ENCODE data around the gene COA6. TPM values are rescaled to one million over a fixed set of nuclear protein-coding genes. Genes with fewer than 3 reads are reported as not detected.

COA6 gene
- total RNA-seq, 1 donor from 2014 or later: 13.4 TPM

DNA sequence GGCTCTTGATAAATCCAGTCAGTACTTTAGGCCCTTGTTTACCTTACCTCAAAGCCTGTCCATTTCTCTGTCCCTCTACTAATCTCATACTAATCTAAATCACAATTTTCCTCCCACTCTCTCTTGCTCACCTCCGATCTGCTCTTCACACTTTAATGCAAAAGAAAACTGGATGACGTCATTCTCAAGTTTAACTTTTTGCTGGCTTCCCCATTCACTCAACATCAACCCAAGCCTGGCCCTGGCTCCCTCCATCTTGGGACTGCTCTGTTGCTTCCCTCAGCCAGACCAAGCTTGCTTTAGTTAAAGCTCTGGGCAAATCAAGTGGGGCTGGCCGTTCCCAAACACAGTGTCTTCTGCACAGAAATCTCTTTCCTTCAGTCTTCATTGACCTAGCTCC is 29.7 kb downstream of the COA6 start:
- DNase-seq (ENCODE audit: low spot score): no peak
- intact Hi-C loops (cut with DNase I): no loop called here
- no peak for ATAC-seq

DNA sequence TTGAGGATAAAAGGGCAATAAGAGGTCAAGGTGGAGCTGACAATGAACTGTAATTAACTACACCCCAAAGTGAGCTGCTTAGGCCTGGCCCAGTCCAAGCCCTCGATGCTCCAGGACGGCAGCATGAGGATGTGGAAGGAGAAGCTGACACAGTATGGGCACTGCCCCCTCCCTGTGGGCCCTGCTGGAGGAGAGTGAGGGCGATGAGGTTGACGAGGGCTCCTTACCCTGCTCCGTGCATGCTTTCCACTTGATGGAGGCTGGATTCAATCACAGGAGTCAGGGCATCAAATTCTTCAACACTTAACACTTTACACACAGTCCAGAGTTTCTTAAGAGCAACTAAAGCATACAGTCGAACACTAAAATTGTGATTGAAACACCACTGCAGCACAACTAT is 32.4 kb downstream of the COA6 start:
- ATAC-seq: no peak
- intact Hi-C loops (cut with DNase I): no loop called here
- DNase-seq (ENCODE audit: low spot score): no peak

DNA sequence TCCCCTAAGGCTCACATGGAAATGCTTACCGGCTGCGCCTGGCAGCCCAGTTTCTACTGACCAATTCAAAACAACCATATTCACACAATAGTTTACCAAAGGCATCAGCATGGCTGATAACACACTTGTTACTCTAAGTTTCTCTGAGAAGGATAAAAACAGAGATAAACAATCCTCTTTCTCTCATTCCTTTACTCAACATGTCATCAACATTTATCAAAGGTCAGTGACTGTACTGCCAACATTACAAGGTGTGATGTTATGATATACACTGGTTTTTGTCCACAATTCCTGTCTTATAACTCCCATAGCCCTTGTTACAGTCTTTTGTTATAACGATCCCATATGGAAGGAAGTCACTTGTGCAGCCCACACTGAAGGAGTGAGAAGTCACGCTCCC is 33.6 kb downstream of the COA6 start:
- intact Hi-C loops (cut with DNase I): no loop called here
- ATAC-seq: no peak
- DNase-seq (ENCODE audit: low spot score): no peak

DNA sequence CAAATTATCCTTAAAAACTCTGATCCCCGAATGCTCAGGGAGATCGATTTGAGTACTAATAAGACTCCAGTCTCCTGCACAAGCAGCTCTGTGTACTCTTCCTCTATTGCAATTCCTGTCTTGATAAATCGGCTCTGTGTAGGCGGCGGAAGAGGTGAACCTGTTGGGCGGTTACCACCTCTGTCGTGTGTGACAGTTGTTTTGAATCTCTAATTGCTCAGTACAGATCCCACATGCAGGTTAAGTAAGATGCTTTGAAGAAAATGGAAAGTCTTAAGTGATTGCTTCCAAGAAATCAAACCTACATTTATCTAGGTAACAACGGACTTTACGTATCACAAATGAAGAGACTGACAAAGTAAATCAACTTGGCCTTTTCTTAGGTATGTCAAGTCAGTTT is 35.5 kb downstream of the COA6 start:
- no peak for ATAC-seq
- intact Hi-C loops (cut with DNase I): no loop called here
- no peak for DNase-seq (ENCODE audit: low spot score)

DNA sequence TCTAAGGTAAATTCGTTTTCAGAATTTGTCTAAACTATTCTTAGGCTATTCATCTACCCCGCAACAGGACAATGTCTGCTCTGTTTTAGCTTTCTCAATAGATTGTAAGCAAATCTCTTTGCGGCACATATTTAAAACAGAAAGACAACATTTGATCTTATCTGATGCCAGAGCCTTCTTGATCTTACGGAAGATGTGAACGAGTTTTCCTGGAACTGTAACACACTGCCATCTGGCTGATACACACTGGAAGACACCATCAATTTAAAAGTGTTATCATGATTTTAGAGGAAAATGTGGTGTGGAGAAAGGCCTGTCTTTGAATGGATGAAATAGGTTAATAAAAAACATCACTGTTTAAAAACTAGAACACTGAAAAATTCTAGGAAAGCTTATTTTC is 36.1 kb downstream of the COA6 start:
- intact Hi-C loops (cut with DNase I): no loop called here
- ATAC-seq (no peak), DNase-seq (ENCODE audit: low spot score) (no peak)

DNA sequence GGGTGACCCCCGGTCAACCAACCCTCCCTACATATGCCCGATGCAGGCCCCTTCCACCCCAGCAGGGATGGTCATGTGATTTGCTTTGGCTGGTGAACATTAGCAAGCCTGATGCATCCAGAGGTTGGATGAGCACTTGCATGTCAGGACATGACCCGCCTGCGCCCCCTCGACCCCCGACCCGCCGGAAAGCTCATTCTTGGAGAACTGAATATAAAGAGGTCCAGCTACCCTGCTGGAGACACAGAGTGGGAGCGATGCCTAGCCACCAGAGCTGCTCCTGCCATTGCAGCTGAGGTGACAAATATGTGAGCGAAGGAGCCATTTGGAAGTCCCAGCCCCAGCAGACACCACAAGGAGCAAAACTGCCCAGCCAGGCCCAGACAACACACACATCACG is 39.6 kb downstream of the COA6 start:
- no peak for ATAC-seq
- DNase-seq (ENCODE audit: low spot score): no peak
- intact Hi-C loops (cut with DNase I): no loop called here

DNA sequence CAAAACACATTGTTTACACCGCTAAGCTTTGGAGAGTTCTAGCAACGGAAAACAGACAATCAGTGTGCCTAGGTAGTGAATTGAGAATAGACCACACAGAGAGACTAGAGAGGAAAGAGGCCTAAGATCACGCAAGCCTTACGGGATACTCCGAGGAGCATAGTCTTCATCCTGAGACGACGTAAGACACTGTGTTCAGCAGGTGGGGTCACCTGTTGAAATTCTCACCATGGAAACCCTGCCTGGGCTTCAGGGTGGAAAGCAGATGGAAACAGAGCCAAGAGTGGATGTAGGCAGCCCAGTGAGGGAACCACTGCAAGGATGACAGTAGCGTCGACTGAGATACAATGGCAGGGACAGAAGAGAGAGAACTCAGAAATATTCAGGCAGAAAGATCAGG is 40.2 kb downstream of the COA6 start:
- DNase-seq (ENCODE audit: low spot score): no peak

DNA sequence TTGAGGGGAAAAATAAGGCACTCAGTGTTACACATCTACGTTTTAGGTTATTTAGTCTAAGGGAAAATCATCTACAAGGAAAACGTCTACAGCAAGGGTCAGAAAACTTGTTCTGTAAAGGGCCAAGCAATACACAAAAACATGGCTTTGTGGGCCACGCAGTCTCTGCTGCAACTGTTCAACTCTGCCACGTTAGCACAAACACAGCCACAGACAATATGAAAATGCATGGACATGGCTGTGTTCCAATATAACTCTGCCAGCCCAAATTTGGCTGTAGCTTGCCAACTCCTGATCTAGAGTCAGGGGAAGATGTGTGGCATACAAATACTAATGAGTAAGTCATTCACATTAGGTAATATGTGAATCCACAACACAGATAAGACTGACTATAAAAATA is 40.7 kb downstream of the COA6 start:
- no peak for ATAC-seq
- DNase-seq (ENCODE audit: low spot score): no peak
- intact Hi-C loops (cut with DNase I): no loop called here

More for the DNA sequence above, 40.2 kb downstream of the COA6 start:
- ATAC-seq: no peak
- intact Hi-C loops (cut with DNase I): no loop called here

DNA sequence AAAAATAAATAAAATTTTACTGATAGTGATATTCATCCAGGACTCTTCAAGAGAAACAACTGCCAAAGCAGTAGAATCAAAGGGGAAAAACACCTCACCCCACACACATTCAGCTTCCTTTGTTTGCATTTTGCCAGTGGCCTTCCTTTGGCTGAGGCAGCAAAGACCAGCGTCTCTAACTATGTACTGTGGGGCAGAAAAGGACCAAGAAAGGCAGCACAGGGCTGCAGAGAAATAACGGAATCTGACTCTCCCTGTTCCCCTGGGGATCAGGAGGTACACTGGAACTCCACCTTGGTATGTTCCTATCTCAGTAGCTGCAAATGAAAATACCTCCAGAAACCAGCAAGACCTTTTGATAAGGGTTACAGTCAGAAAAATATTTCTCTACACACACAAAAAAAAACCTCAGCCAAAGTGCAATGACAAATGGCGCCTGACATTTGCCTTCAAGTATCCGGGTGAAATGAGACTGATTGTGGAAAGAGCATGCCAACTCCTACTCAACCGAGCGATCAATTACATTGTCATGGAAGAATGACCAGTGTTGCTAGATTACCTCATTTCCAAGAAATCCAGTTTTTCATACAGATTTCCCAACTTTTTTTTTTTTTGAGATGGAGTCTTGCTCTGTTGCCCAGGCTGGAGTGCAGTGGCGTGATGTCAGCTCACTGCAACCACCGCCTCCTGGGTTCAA is 54.8 kb downstream of the COA6 start:
- ATAC-seq (no peak), DNase-seq (ENCODE audit: low spot score) (no peak)
- intact Hi-C loops (cut with DNase I): no loop called here

DNA sequence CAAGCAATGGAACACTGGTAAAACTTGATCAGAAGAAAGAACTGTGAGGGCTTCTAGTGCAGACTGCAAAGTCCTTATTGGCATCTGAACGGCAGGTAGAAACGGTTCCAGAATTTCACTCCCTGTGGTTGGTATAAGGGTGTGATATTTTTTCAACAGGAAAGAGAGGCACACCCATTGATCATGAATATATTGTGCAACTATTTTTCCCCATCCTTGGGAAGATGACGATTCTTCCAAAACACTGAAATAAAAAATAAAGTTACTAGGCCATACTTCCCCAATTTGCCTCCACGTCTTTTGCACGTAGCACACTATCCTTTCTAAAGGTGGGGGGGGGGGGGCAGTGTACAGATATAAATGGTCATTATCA is 56.2 kb downstream of the COA6 start:
- ATAC-seq: no peak
- intact Hi-C loops (cut with DNase I): no loop called here
- no peak for DNase-seq (ENCODE audit: low spot score)

DNA sequence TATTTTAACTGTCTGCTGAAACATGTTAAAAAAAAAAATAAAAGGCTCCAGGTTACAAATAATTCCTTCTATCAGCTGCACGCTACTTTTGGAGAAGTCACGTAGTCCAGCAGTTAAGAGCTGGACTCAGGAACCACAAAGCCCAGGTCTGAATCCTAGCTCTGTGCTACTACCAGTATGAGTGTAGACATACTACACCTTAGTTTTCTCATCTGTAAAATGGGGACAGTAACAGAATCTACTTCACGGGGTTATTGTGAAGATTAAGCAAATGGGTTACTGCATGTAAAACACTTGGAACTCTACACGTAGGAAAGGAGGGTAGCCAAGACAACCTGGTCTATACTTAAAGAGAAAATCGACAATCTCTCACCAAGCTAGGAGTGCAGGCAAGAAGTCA is 57.4 kb downstream of the COA6 start:
- intact Hi-C loops (cut with DNase I): no loop called here
- DNase-seq (ENCODE audit: low spot score): no peak
- ATAC-seq: no peak

DNA sequence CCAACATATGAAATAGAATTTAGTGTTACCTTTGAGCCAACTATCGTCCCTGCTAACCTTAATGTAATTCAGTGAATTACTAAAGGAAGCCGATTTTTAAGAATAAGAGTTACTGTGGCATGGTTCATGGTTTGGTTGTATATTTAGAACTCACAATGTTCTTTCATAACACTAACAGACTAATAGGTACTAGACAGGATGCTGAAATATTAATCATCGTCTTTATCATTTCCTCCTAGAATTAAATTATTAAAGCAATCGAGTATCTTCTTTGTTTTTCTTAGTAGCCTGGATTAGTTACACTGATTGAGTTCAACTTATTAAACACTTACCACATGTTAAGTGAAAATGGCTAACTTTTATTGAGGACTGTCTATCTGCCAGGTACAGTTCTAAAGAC is 58.0 kb downstream of the COA6 start:
- ATAC-seq: no peak
- no peak for DNase-seq (ENCODE audit: low spot score)
- intact Hi-C loops (cut with DNase I): no loop called here

DNA sequence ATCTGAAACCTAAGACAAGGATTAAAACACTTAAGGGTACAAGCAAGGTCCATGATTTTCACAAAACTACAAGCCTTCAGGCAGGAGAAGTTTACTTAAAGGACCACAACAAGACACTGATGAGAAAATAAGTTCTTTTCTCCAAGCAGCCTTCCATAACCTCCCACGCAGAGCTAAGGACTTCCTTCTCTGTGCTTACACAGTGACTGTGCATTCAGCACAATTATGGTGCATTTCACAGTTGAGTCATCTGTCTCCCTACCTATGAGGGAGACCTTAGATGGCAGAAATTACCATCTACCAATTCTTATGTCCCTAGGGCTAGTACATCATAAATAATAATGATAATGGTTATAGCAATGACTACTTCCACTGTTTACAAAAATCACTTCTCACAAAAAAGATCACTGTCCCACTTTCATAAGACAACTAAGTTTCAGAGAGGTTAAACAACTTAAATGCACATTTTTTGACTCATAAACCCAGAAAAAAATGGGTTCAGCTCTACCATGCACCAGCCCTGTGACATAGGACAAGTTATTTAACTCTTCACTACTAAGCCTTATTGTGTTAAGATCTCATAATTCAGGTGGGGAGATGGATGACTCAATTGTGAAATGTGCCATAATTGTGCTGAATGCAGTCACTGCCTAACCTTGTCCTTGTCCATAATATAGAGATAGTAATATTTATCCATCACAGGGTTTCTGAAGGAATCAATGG is 60.5 kb downstream of the COA6 start:
- DNase-seq (ENCODE audit: low spot score): no peak
- ATAC-seq: no peak
- intact Hi-C loops (cut with DNase I): no loop called here

Other genes with a start within 250 kb of the COA6 start
- gene TARBP1, start 105.7 kb downstream of the COA6 start, total RNA-seq: 31.5 TPM
- gene IRF2BP2, start 236.7 kb downstream of the COA6 start, total RNA-seq: 142 TPM